Prostate gland (tissue), 2 donors: ENCODE measurements around the gene PRKCQ. TPM values are rescaled to one million over a fixed set of nuclear protein-coding genes. Genes with fewer than 3 reads are reported as not detected.

Source experiments
- DNase-seq: peaks from one replicate; pipeline ENCODE4 v3.0.0-alpha.2; 2019; ENCODE audit warnings: low spot score
- H3K27ac ChIP-seq, 2 donors: fragments of 200-600 bp; sonication (generic); 2 replicates each; pipeline ENCODE4 v1.5.1; 2017 to 2019
- H3K27me3 ChIP-seq: fragments of 200-600 bp; sonication (generic); replicated peaks from 2 replicates; pipeline ENCODE4 v1.5.1; 2019; ENCODE audit not compliant: insufficient read depth
- H3K36me3 ChIP-seq, 2 donors: fragments of 200-600 bp; sonication (generic); 1 replicate in 1 of 2; 2 replicates in 1 of 2; pipeline versions ENCODE4 v1.5.1 to v1.8.1; 2017 to 2019
- H3K4me1 ChIP-seq: fragments of 200-600 bp; sonication (generic); replicated peaks from 2 replicates; pipeline ENCODE4 v1.5.1; 2019
- H3K4me3 ChIP-seq, 2 donors: fragments of 200-600 bp; sonication (generic); 2 replicates each; pipeline ENCODE4 v1.5.1; 2017 to 2019
- H3K9me3 ChIP-seq: fragments of 200-600 bp; sonication (generic); 2 replicates; pipeline ENCODE4 v1.5.1; 2017
- CTCF ChIP-seq, 4 experiments: fragments of 200-600 bp in 2 of 4; fragments of 450-650 bp in 2 of 4; sonication (generic) in 2 of 4; IDR thresholded peaks; 1 replicate in 3 of 4; 2 replicates in 1 of 4; pipeline ENCODE4 v1.5.1; 2016 to 2019; ENCODE audit warnings: antibody characterized with exemption in 4 of 4, mild to moderate bottlenecking in 2 of 4, moderate library complexity in 2 of 4
- POLR2A ChIP-seq: fragments of 450-650 bp; IDR thresholded peaks from one replicate; pipeline ENCODE4 v1.6.1; 2016; ENCODE audit warnings: antibody characterized with exemption, mild to moderate bottlenecking
- POLR2AphosphoS5 ChIP-seq: sonication (generic); formaldehyde crosslinking; IDR thresholded peaks from one replicate; pipeline ENCODE4 v1.6.1; 2017; ENCODE audit warnings: antibody characterized with exemption
- WGBS: methylation state at CpG from one replicate; pipeline ENCODE4 v1.1.5; 2018; 5-methylcytosine and 5-hydroxymethylcytosine counted together
- intact Hi-C: fragments of 100-400 bp; cut with DNase I; formaldehyde crosslinking; loops from one replicate; pipeline ENCODE4 v1.14.2; 2022
- total RNA-seq, 2 donors: library from RNA; depleted of rRNA; stranded (reverse); fragments of >200 nt; gene quantifications; one replicate each; pipeline ENCODE4 v1.1.0, GENCODE V29; 2016

PRKCQ gene
- total RNA-seq, 2 donors from 2014 or later, result 0.87 to 1.4 TPM

GRCh38 chr10:6396226-6396625, 183.8 kb downstream of the PRKCQ start:
- H3K36me3 ChIP-seq, result no peaks in the 10 kb centered on the region
- no peaks in the 10 kb centered on the region for H3K4me1 ChIP-seq
- H3K27ac ChIP-seq, result no peak overlapping the region
- no peak overlapping the region for H3K4me3 ChIP-seq
- DNase-seq, result no peak
- no peaks in the 10 kb centered on the region for H3K27me3 ChIP-seq
- WGBS, result 88% methylated on average over 4 of the region's 4 CpGs
- no peak for TF ChIP-seq CTCF (IDR thresholded peaks at IDR 0.05)
- no peak for TF ChIP-seq POLR2AphosphoS5
- intact Hi-C loops, result no loop called here
- no peaks in the 10 kb centered on the region for H3K9me3 ChIP-seq

GRCh38 chr10:6395606-6396005, 184.5 kb downstream of the PRKCQ start:
- Histone ChIP-seq H3K27me3 (no peaks in the 10 kb centered on the region), H3K4me3 (no peak overlapping the region), H3K27ac (no peak overlapping the region), H3K9me3 (no peaks in the 10 kb centered on the region), H3K4me1 (no peaks in the 10 kb centered on the region), H3K36me3 (no peaks in the 10 kb centered on the region)
- WGBS, result 89% methylated on average over 8 of the region's 8 CpGs
- intact Hi-C loops, result no loop called here
- no peak for DNase-seq
- no peak for TF ChIP-seq POLR2A
- no peak for TF ChIP-seq CTCF (IDR thresholded peaks at IDR 0.05)
- TF ChIP-seq POLR2AphosphoS5, result no peak

DNA sequence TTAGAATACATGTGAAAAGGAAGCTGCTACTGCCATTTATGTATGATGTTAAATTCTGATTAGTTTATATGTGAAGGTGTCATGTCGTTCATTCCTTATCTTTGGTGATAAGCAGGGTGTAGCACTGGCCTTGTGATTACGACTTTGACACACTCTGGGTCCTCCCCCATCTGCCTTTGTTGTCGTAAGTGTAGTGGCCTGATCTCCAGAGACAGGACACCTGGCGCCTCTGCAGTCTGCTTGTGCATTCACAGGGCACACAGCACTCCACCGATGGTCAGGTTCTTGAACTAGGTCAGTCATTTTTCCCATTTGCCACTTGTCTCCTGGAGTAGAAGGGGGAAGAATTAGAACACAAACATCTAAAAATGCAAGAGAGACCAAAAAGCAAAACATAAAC, 186.0 kb downstream of the PRKCQ start:
- intact Hi-C loops, result no loop called here
- TF ChIP-seq POLR2A (no peak), CTCF (IDR thresholded peaks at IDR 0.05) (no peak), POLR2AphosphoS5 (no peak)
- Histone ChIP-seq H3K9me3 (no peaks in the 10 kb centered on the region), H3K4me3 (no peak overlapping the region), H3K4me1 (no peaks in the 10 kb centered on the region), H3K36me3 (no peaks in the 10 kb centered on the region), H3K27me3 (no peaks in the 10 kb centered on the region), H3K27ac (no peak overlapping the region)
- no peak for DNase-seq
- 58% methylated on average over 5 of the region's 5 CpGs for WGBS

- Histone ChIP-seq H3K9me3 (no peaks in the 10 kb centered on the region), H3K36me3 (no peaks in the 10 kb centered on the region), H3K4me3 (no peak overlapping the region), H3K27ac (no peak overlapping the region), H3K27me3 (no peaks in the 10 kb centered on the region), H3K4me1 (no peaks in the 10 kb centered on the region)
- intact Hi-C loops, result no loop called here
- no peak for DNase-seq
- no peak for TF ChIP-seq POLR2A
- WGBS, result 76% methylated on average over 2 of the region's 2 CpGs
Measured at GRCh38 chr10:6393168-6393567, 186.9 kb downstream of the PRKCQ start.

- Histone ChIP-seq H3K27me3 (no peaks in the 10 kb centered on the region), H3K4me1 (no peaks in the 10 kb centered on the region), H3K9me3 (no peaks in the 10 kb centered on the region), H3K4me3 (no peak overlapping the region), H3K36me3 (no peaks in the 10 kb centered on the region), H3K27ac (no peak overlapping the region)
- intact Hi-C loops, result no loop called here
- TF ChIP-seq POLR2AphosphoS5, result no peak
- no peak for TF ChIP-seq POLR2A
- no peak for TF ChIP-seq CTCF (IDR thresholded peaks at IDR 0.05)
- DNase-seq, result no peak
- 86% methylated on average over 2 of the region's 2 CpGs for WGBS
Measured at GRCh38 chr10:6390213-6390845, 189.7 kb downstream of the PRKCQ start.
